Stimulated activated naive CD8-positive, alpha-beta T cell treated with anti-CD3 and anti-CD28 coated beads, Interleukin-15, Interleukin-2, amounts not matched to agents 100 U/mL and 50 U/mL, for 24 hours (primary cell): ENCODE results near the gene PRDM2.
"Not testable (repeated sequence)": the region's sequence is repeated elsewhere in the genome, so short reads cannot be mapped to it uniquely, and the experiment has no call there.

ENCODE experiments used
- ATAC-seq: fragments of 150-1000 bp; cut with Tn5 transposase; one replicate; pipeline ENCODE4 v1.10.0; 2021
- DNase-seq: peaks from one replicate; pipeline ENCODE4 v3.0.0; 2021

PRDM2 gene

DNA sequence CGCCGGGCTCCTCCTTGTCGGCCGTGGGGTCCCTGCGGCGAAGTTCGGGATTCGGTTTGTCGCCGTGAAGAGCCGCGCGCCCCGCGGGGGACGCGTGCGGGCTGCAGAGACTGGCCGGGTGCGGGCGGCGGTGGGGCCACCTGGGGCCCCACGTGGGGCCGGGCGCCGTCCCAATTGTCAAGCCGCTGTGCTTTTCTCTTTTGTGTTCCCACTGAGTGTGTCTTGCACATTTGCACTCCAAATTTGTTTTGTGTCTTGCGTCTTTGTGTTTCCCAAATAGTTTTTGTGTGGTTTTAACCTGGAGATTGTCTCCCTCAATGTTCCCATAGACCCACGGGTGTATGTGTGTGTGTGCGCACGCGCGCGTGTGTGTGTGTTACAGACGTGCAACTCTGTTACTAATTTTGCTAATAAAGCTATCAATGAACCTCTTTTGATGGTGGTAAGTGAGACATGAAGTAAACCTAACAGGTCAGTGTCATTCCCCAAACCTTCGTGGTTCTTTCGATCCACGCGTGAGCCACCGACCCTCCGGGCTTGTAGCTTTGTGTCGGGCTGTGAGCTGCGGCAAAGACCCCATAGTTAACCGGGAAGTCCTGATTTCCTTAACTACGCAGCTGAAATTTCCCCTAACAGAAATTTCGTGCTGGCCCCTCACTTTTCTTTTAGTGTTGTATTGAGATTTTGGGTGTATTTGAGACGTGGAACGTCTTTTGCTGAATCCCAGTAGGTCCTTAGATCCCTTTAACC, 708 bp downstream of the PRDM2 start:
- DNase-seq (peak; percentile 57), ATAC-seq (peak; percentile 53)

DNA sequence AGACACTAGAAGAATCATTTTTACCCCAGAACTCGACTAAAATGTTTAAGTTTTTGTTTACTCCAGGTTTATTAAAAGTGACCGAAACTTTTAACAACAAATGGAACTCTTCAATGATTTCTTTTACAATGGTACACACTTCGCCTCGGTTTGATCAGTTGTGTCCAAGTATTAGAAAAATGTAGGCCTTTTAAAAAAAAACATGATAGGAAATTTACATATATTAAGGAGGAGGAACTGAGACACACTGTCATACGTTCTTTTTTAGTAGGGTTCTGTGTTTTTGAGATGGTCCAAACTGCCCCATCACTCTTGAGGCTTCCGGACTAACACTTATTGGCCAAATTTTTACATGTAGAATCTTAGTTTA, 1.3 kb downstream of the PRDM2 start:
- no peak for DNase-seq
- no peak for ATAC-seq

DNA sequence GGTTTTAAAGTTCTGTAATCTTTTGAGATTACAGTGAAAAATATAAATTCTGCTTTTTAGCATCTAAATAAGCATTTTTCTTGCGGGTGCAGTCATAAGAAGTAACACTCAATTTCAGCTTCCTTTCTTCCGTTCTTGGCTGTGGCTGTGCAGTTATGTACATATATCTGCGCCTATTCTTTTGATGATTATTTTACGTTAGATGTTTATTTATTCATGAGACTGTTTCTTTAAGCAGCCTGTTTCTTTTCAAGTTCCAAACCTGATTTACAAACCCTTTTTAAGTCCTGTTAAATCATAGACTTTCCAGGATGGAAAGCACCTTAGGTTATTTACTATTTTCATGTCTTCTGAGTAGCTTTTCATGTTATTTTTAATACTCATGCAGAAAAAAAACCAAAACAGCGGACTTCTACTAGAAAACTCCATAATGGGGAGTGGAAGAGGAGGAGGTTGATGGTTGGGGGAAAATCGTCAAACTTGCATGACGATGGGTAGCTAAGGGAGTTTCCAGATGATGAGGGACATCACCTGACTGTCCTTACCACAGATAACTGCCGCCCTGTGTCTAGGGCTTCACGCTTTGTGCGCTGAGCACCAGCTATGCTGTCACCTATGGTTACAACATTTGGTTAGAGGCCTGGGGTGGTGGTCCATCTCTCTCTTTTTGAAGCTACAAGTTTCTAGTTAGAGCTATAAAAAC, 2.6 kb downstream of the PRDM2 start:
- ATAC-seq (peak; percentile 90), DNase-seq (peak; percentile 62)

DNA sequence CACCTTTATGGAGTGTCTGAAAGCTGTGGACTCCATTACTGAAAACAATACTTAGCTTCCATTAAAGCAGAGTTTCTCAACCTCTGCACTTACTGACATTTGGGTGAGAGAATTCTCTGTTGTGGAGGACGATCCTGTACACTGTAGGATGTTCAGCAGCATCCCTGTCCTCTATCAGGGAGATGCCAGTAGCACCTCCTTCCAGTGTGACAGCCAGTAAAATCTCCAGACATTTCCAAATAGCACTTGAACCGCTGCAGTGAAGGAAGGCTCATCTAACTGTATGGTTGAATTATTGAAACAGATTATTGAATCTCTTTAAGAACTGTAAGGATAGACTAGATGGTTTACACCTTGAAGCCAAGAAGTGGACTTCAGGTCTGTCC, 3.1 kb downstream of the PRDM2 start:
- no peak for ATAC-seq
- no peak for DNase-seq

DNA sequence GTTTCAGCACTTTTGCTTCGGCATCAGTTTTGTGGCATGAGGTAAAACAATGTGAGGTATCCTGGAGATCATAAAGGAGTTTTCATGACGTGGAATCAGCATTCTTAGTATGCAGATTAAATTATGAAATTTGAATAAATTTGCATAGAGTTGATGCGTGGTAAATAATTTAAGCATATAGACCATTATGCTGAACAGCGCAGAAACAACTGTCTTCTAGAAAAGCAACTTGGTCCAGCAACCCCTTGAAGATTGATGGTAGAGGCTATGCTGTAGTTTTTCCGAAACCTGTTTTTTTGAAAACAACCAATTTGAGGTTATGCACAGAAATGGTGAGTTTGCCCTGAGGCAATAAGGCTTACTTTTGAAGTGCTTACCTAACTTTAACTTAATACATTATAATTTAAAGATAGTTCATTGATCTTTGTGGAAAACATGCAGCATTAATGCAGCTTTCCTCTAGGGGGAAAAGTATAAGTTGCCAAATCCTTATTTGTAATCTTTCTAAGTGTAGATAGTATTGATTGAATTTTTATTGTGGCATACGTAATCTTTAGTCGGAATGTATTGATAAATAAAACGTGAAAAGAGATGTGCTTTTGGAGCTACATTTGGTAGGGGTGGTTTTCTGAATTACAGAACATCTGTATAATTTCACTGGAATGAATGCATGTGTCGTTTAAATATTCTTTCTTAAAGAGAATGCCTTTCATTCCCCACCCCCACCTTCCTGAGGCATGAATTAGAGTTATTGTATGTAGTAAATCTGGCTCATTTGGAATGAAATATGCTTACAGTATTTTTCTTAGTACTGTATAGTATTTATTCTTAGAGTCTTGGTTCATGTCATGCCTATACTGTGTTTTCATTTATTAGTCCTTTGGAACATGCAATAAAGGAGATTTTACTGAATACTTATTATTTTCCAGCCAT, 3.8 kb downstream of the PRDM2 start:
- ATAC-seq (no peak), DNase-seq (no peak)

DNA sequence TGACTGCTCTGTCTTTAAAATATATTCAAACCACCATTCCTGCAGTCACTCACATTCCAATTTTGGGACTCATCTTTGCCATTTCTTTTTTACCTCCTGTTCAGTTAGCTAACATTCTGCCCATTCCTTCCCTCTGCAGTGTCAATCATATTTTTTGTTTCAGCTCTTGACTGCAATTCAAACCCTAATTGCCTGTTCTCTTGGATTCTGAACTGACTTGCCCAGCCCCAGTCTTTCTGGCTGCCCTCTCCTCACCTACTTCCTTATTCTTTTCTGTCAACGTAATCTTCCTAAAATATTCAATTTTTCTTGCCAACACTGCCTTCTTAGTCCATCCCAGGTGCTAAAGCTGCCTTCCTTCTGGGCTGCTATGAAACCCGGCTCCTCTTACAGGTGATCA, 6.1 kb downstream of the PRDM2 start:
- no peak for ATAC-seq
- DNase-seq = no peak

DNA sequence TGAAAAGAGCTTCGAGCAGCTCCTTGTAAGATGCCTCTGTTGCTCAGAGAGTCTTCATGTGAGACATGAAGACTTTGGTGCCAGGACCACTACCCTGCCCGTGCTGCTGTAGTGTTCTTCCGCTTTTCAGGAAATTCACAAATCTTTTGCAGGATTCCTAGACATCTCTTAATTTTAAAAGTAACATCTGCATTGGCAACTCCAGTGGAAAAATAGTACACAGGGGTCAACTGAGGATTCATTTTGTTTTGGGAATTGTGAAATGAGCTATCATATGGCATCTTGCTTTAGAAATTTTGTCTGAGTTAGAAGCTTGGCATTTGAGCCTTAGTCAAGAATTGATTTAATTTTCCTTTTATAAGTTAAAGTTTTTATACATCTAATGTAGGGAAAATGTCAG, 7.2 kb downstream of the PRDM2 start:
- ATAC-seq (no peak), DNase-seq (no peak)

DNA sequence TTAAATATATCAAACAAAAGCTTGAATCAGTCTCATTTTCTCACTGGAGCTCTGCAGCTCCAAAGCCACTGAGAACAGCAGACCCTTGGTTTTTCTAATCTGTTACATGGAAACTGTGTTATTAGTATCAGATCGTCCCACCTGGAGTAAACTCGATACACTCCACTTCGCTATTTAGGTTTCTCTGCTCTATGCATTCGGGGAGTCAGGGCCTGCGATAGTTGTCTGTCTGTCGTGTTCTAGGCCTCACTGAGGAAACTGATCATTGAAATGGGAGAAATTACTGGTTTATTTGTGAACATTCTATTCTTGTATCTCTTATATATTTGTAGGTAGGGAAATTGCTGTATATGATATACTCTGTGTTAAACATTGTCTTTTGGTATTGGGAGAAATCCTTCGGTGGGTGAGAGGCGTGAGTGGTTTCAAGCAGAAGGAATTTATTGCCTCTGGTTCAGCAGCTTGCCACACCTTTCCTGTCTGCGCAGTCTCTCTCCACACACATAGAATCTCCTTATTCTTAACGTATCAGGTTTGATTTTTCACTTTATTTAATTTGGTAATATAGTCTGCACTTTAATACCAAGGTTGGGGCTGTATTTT, 8.5 kb downstream of the PRDM2 start:
- ATAC-seq (no peak), DNase-seq (no peak)

DNA sequence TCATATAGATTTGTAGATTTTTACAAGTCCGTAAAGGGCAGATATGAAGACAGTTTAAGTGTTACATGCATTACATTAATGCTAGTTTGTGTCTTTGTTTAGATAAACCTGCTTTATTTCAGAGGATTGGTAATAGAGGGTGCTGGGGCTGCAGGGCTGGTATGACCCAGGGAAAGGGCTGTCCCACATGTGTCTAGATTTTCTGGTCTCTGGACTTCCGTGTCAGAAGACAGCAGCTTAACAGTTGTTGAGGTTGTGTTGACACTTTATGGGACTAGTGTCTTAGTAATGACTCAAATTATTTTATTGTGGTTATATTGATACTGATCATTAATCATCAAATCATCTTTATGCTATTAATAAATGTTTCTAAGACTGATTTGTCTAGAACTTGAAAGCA, 10.1 kb downstream of the PRDM2 start:
- no peak for ATAC-seq
- DNase-seq = no peak

DNA sequence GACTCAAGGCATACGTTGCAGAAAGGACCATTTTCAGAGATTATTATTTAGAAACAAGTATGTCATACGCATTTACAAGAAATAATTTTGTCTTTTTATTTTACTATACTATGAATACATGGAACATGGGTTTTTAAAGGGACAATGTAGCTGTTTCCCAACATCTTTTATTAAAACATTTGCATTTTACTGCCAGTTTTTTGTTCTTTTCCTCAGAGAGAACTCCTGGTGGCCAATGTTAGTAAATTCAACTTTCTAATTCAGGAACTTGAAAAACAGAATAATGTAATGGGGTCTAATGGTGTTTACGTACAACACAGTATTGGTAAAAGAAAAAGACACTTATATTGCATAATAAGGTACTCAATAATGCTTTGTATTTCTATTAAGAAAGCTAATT, 14.9 kb downstream of the PRDM2 start:
- ATAC-seq (no peak), DNase-seq (no peak)

DNA sequence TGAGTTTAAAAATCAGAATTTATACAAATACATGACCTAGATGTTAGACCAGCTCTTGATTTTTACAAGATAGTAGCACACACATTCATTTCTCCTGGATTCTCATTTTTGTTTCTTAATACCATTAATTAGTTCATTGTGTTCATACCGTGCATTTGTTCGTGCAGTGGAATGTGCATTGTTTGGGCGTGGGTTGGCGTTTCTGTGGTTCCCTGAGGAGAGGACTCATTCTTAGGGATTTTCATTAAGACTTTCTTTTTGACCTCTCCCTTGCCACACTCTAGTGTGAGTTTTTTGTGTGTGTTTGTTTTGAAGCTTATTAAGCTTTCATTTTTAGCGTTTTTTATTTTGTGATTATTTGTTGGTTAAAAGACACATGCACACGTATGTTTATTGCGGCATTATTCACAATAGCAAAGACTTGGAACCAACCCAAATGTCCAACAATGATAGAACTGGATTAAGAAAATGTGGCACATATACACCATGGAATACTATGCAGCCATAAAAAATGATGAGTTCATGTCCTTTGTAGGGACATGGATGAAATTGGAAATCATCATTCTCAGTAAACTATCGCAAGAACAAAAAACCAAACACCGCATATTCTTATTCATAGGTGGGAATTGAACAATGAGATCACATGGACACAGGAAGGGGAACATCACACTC, 15.8 kb downstream of the PRDM2 start:
- ATAC-seq, DNase-seq: not testable (repeated sequence)

DNA sequence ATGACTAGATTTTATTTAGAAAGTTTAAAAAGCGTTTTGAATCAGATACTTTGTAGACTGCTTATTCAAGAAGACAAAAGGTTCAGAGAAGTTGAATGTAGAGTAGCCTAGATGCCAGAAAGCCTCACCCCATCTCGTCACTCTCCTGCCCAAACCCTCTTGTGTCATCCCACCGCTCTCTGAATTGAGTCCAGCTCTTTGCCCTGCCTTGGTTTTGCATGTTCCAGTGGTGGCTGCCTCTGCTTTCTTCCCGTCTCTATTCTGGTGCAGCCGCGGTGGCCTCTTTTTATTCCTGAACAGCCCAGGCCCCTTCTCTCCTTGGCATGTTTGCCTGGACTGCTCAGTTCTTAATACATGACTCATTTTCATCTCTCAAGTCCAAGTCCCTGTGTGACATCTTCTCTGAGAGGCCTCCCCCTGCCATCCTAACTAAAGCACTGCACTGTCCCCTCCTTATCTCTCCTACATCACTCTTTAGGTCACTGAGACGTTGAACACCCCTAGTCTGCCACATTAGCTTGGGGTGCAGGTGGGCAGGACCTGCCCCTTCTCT, 22.9 kb downstream of the PRDM2 start:
- DNase-seq = no peak
- ATAC-seq = no peak

DNA sequence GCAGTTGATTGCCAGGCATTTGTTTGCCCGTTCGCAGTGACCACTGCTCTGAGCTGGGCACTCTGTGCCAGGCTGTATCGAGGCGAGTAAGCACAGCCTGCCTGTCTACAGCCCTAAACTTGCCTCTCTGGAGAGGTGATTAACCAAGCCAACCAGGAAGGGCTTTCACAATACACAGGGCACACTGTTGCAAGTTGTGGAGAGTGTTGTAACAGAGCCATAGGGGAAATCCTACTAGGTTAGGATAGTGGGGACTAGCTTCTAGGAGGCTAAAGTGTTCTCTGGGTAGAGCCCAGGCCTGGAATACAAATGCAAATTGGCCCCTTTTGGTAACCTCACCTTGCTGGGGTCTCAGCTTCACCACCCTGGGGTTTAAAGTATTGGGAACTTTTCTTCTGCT, 23.8 kb downstream of the PRDM2 start:
- ATAC-seq = no peak

DNA sequence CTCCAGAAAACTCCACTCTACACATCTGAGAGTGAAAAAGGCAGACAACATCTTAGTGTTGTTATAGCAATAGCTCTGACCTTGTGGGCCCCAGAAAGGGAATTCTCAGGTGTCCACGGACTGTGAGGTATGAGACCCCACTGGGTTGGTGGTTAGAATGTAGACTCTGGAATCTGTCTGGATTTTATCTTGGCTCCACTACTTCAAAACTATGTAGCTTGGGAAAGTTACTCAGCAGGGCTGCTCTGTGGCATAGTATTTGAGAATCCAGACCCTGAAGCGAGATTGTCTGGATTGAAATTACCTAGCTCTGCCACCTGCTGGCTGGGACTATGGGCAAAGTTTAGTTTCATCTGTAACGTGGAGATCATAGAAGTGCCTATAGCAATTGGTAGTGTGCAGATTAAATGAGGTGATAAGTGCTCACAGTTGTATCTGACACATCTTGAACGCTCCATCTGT, 25.8 kb downstream of the PRDM2 start:
- peak; percentile 38 for ATAC-seq
- DNase-seq = peak; percentile 37

More for the DNA sequence above, 23.8 kb downstream of the PRDM2 start:
- no peak for DNase-seq

DNA sequence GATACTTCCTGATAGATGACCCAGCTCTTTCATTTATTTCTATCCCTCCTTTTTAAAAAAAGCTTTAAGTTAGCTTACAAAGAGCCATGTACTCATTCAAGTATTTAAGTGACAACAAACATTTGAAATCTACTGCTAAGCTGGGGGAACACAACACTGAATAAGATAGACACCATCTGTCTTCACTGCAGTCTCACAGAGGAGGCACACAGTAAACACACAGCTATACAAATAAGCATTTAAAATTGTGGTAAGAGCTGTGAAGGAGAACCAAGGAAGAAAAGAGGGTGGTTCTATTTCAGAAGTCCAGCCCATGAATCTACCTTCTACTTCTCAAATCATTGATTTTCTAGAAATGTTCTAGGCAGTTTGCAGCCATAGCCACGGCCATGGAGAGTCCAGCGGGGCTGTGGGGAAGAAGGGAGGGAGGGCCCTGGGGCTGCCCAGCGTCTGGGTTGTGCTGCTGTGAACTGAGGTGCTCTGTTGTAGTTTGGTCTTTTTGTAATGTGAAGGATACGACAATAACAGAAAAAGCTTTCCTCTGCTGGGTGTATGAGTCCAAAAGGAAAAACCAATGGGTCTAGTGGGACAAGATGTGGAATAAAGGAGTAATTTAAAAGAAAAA, 28.2 kb downstream of the PRDM2 start:
- ATAC-seq = no peak
- DNase-seq = no peak

DNA sequence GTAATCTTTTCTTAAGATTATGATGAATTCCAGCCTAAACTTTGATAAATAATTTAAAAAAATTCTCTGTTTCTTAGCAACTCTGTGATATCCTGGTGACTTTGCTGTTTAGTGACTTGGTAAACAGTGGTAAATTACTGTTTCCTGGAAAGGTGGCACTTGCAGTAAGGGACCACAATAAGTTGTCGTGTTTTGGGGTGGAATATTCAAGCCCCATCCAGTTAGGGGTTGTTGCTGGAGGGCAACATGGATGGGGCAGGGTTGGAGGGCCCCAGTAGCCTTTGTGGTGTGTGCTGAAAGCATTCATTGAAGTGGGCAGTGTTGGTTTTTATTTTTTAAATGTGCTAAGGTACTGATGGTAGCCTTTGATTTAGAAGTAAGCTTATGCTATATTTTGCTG, 30.3 kb downstream of the PRDM2 start:
- ATAC-seq (no peak), DNase-seq (no peak)

DNA sequence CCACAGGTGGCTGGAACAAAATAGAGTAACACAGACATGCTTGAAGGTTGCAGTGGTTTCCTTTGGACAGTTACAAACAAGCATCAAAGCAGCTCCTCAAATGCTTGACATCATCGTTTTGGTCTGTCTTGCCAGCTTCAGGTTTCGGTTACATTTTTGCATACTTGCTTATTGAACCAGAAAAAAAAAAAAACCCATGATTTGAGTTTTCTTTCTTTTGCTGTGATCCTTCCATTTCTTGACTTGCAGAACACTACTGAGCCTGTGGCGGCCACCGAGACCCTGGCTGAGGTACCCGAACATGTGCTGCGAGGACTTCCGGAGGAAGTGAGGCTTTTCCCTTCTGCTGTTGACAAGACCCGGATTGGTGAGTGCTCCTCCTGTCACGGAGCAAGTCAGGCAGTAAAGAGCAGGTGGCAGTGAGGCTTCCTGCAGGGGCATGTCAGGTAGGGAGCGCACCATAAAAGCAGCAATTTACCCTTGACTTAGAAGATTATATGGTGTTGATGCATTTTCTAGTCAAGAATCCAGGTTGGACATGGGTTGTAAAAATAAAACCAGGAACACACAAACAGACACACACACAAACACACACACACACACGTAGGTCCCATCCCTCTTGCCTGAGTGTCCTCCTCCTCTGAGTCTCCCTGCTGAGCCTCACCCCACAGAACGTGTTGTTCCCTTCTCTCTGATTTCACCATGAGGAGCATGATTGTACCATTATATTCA, 30.9 kb downstream of the PRDM2 start:
- DNase-seq = peak; percentile 80

DNA sequence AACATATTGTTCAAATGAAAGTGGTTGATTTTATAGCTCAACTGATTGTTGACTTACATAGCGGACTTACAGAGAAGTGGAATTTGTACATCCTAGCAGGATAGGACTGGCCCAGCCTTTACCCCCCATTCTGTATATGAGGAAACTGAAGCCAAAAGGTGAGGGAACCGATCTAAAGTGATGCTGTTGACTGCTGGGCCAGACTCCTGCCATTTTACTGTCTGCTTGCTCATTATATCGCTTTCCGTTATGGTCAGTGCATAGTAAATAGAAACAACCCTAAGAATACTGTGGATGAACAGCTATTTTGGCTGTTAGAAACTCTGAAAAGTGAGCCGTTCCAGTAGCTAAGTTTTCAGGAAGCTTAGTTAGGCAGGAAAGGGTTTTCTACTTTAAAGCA, 31.9 kb downstream of the PRDM2 start:
- ATAC-seq = no peak
- no peak for DNase-seq

More for the DNA sequence above, 30.9 kb downstream of the PRDM2 start:
- peak; percentile 96 for ATAC-seq

DNA sequence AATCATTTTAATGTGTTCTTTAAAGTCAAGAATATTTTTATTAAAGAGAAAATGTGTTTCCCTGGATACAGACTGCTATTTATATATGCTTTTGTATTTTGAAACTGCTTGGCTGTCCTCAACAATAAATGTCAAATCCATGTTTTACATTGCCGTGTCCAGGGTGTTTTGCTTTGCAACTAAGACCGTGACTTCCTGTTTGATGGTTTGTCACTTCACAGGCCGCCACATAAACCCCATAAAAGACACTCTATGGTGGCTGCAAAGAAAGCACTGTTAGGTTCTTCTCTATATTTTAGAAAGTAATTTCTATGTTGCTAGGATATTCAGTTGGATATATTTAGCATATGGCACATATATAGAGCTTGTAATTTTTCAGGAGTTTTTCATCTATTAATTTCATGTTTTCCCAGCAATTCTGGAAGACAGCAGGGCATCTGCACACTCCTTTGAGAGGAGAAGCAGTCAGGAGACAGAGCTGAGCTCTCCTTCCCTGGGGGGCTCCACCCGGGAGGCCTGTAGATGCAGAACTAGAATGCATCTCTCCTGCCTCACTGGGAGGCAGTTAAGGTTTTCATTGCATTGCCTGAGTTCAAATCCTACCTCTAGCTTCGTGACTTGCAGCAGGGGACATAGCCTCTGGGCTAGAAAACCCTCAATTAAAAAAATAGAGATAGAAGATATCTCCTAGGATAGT, 33.1 kb downstream of the PRDM2 start:
- ATAC-seq (no peak), DNase-seq (no peak)

DNA sequence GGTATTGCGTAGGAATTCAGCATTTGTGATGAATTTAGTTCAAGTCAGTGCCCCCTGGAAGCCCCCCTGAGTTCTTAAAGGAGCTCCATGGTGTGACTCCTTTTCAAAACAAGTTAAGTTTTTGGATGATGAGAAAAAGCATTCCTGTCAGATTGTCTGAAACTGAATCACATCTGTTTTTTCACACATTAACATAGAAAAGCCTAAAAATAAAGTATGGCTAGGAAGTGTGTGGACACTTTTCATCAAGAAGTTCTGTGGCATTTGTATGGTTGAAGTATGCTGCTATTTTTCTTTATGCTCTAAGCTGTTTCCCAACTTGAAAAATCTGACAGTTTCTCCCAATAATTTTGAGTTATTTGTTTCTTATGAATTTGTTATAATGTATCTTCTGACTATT, 33.7 kb downstream of the PRDM2 start:
- DNase-seq = no peak
- no peak for ATAC-seq
